ENCODE results near the gene ADAMTS16.

The ADAMTS16 gene

DNA sequence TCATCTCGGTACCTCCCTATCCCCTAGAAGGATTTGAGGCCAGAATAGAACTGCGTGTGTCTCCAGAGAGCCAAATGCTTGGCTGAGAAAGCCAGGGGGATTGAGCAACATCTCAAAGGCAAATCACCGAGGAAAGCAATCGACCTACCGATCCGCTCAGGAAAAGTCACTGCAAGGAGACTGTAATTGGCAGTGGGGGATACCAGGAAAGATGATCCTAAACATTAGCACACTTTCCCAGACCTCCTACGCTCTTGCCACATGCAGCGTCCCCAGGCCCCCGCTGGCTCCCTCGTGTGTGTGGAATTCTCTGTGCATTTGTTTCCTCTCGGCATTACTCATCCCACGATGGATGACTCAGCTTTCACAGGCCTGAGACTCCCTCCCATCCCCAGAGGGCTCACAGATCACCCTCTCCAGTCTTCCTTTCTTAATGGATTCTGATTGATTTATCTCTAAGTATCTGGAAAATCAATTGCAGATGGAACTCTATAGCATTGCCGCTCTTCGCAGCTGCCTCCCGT is 200.1 kb downstream of the ADAMTS16 start:
- no peak for DNase-seq (ENCODE audit: low read depth in 1 of 2, low spot score in 1 of 2)

GRCh38 chr5:5341531-5342292 is 201.6 kb downstream of the ADAMTS16 start:
- DNase-seq (ENCODE audit: low read depth in 1 of 2, low spot score in 1 of 2) = no peak

DNA sequence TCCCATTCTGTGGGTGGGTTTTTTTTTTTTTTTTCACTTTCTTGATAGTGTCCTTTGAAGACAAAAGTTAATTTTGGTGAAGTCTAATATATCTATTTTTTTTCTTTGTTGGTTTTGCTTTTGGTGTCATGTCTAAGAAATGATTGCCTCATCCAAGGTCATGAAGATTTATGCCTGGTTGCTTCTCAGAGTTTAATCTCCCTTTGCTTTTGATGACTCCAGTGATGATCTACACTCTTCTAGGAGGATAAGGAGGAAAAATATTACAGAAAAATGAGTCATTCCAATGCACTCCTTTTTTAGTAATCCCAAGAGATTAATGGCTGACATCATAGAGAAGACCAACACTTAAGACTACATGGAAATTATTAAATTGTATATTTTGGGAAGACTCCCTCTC is 202.7 kb downstream of the ADAMTS16 start:
- no peak for DNase-seq (ENCODE audit: low read depth in 1 of 2, low spot score in 1 of 2)

DNA sequence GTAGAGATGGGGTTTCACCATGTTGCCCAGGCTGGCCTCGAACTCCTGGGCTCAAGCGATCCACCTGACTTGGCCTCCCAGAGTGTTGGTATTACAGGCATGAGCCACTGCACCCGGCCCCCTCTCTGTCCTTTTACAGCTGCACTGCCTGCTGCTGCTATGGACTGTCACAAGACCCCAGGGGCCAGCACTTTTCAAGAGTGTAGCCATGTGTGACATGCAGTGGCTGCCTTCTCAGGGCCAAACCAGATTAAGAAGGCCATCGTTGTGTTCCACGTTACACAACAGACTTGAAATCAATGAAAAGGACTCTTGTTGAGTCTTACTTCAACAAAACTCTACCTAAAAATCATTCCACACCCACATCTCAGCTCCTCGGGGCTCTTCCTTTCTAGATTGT is 203.4 kb downstream of the ADAMTS16 start:
- DNase-seq (ENCODE audit: low read depth in 1 of 2, low spot score in 1 of 2) = no peak

- DNase-seq (ENCODE audit: low read depth in 1 of 2, low spot score in 1 of 2) = no peak
Measured at GRCh38 chr5:5344051-5344571, 204.0 kb downstream of the ADAMTS16 start.

DNA sequence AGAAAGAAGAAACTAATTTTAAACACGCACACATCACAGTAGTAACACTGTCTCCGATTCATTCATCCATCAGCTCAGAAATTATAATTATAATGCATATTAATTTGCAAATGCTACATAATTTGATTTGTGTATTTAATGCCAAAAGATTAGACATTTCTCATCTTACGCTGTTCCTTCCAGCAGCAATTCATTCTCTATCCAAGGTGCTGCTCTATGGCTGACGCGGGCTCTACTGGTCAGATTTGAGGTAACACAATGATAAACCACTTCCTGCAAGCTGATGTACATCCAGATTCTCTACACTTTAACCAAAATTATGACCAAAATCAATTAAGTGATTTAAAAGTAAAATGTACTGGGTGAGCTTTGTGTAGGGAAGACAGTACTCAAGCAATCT is 204.5 kb downstream of the ADAMTS16 start:
- no peak for DNase-seq (ENCODE audit: low read depth in 1 of 2, low spot score in 1 of 2)

- no peak for DNase-seq (ENCODE audit: low read depth in 1 of 2, low spot score in 1 of 2)
Measured at GRCh38 chr5:5347442-5347841, 207.3 kb downstream of the ADAMTS16 start.

GRCh38 chr5:5348135-5348534 is 208.0 kb downstream of the ADAMTS16 start:
- no peak for DNase-seq (ENCODE audit: low read depth in 1 of 2, low spot score in 1 of 2)

- no peak for DNase-seq (ENCODE audit: low read depth in 1 of 2, low spot score in 1 of 2)
Measured at GRCh38 chr5:5348576-5348975, 208.4 kb downstream of the ADAMTS16 start.

GRCh38 chr5:5350101-5350500 is 210.0 kb downstream of the ADAMTS16 start:
- no peak for DNase-seq (ENCODE audit: low read depth in 1 of 2, low spot score in 1 of 2)

- no peak for DNase-seq (ENCODE audit: low read depth in 1 of 2, low spot score in 1 of 2)
Measured at GRCh38 chr5:5351288-5351979, 211.3 kb downstream of the ADAMTS16 start.

- no peak for DNase-seq (ENCODE audit: low read depth in 1 of 2, low spot score in 1 of 2)
Measured at GRCh38 chr5:5352675-5353074, 212.5 kb downstream of the ADAMTS16 start.

DNA sequence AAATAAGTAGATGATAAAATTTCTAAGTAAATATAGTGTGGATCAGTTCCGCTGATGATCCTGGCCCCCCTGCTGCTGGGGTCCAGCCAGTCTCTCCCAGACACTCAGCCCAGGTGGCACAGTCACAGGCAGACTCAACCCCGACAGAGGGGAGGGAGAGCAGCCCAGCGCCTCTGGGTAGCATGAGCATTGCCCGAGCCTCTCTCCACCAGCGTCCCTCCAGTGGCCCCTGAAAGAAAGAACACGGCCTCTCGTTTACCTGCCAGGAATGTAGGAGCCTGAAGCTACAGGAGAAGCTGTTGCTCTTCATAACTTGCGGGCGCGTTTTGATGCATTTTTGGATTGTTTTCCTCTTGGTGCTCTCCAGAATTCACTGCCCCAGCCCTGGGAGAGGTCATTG is 213.6 kb downstream of the ADAMTS16 start:
- no peak for DNase-seq (ENCODE audit: low read depth in 1 of 2, low spot score in 1 of 2)

GRCh38 chr5:5356765-5357164 is 216.6 kb downstream of the ADAMTS16 start:
- no peak for DNase-seq (ENCODE audit: low read depth in 1 of 2, low spot score in 1 of 2)

DNA sequence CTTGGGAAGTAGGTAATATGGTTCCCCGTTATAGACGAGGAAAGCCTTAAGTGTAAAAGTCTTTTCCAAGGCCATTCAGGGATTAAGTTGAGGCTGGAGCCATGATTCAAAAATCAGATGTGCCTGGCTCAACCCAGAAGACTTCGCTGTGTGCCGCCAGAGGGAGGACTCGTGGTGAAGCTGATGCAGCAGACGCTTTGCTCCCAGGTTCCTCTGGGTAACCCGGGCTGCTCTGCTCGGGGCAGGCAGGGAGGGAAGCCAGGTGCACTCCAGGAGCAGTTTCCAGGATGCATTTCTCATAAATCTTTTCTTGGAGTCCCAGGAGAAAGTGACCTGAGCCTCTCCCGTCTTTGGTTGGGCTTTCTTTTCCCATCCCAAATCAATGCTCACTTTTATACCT is 219.5 kb downstream of the ADAMTS16 start:
- DNase-seq (ENCODE audit: low read depth in 1 of 2, low spot score in 1 of 2) = no peak

GRCh38 chr5:5360363-5360940 is 220.3 kb downstream of the ADAMTS16 start:
- DNase-seq (ENCODE audit: low read depth in 1 of 2, low spot score in 1 of 2) = no peak

DNA sequence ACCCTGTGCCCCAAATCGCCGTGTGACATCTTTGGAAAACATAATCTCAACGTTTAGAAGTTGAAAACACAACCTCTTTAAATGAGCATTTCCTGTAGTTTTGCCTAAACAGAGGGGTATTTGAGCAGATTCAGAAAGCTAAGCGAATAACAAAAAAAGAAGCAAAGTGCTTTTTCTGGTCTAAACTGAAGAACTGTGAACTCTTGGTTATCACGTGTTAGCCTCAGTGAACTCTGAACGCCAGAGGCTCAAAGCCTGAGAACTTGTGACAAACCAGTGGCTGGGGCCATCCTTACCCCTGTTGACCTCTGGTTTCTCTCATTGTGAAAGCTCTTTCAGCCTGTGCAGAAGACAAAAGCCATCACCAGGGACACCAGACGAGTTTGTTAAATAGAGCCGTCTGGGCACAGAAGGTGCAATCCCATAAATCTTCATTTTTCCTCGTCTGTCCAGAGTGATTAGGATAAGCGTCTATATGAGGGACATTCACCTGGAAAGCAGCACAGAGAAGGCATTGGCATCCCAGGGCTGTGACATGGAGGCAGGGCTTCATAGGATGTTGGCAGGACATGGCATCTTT is 220.9 kb downstream of the ADAMTS16 start:
- no peak for DNase-seq (ENCODE audit: low read depth in 1 of 2, low spot score in 1 of 2)

GRCh38 chr5:5363045-5363444 is 222.9 kb downstream of the ADAMTS16 start:
- no peak for DNase-seq (ENCODE audit: low read depth in 1 of 2, low spot score in 1 of 2)

DNA sequence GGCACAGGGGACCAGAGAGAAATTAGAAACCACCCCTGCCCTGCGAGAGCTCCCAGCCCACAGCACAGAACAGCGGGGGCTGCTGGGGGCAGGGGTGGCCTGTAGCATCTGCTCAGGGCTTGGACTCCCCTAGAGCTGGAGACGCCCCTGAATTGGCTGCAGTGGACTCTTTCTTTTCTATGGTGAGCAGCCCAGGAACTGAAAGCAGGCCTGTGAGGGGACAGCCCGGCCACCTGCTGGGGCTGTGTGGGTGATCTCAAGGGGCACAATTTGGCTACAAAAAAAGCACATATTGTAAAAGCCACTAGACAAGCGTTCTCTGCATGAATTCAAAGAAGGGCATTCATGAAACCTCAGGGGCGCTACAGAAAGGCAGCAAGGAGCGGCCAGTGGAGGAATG is 224.8 kb downstream of the ADAMTS16 start:
- no peak for DNase-seq (ENCODE audit: low read depth in 1 of 2, low spot score in 1 of 2)

GRCh38 chr5:5367739-5368138 is 227.6 kb downstream of the ADAMTS16 start:
- DNase-seq (ENCODE audit: low read depth in 1 of 2, low spot score in 1 of 2) = no peak

DNA sequence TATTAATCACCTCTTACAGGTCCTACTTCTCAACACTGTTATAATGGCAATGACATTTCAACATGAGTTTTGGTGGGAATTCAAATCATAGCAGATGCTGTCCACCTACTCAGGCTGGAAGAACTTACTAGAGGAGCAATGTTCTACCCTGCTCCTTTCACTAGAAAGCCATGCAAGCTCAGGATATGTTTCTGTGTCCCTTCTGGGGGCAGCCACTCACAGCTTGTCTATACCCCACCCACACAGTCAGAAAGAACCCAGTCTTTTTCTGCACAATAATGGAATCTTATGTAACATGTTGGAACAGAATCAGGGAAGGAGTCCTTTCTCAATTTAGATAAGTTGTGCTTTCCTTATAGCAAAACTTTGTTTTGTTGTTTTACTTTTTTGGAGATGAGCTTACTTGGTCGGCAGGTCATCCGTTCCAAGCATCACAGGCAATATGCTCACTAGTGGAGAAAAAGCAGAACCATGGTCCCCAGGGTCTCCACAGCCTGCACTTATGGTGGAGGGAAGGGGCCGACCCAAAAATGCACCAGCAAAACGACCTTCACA is 229.0 kb downstream of the ADAMTS16 start:
- DNase-seq (ENCODE audit: low read depth in 1 of 2, low spot score in 1 of 2) = no peak

Measured in activated CD4-positive, alpha-beta T cell treated with anti-CD3 and anti-CD28 coated beads, Interleukin-2, amount 50 U/mL, for 24 hours (primary cell).